Omental fat pad (tissue), 4 donors: ENCODE measurements around the gene MBNL2. TPM values are rescaled to one million over a fixed set of nuclear protein-coding genes. Genes with fewer than 3 reads are reported as not detected.

Source experiments
- ATAC-seq: fragments of 150-250 bp; one replicate; pipeline ENCODE4 v1.9.1; 2016; ENCODE audit warnings: mild to moderate bottlenecking, moderate library complexity; ENCODE audit not compliant: low FRiP score
- DNase-seq: peaks from one replicate; pipeline ENCODE4 v3.0.0-alpha.2; 2019; ENCODE audit warnings: low spot score
- CTCF ChIP-seq, 3 donors: fragments of 450-650 bp; IDR thresholded peaks; one replicate each; pipeline ENCODE4 v1.5.1; 2016 to 2017; ENCODE audit warnings: antibody characterized with exemption in 3 of 3, mild to moderate bottlenecking in 3 of 3, moderate library complexity in 2 of 3
- total RNA-seq, 4 donors: library from RNA; depleted of rRNA; stranded (reverse); fragments of >200 nt; gene quantifications; one replicate each; pipeline ENCODE4 v1.1.0, GENCODE V29; 2016

MBNL2 gene
- total RNA-seq, 4 donors from 2014 or later, result 105 to 132 (median 123) TPM

- TF ChIP-seq CTCF (IDR thresholded peaks at IDR 0.05), result no peak
- DNase-seq (no peak), ATAC-seq (no peak)
These were observed 79.4 kb downstream of the MBNL2 start for GRCh38 chr13:97301382-97302095.

GRCh38 chr13:97302611-97303010 is 80.5 kb downstream of the MBNL2 start:
- no peak for TF ChIP-seq CTCF (IDR thresholded peaks at IDR 0.05)
- DNase-seq (no peak), ATAC-seq (no peak)

- no peak for TF ChIP-seq CTCF (IDR thresholded peaks at IDR 0.05)
- ATAC-seq, result no peak
- no peak for DNase-seq
These were observed 84.0 kb downstream of the MBNL2 start for GRCh38 chr13:97306106-97306505.

DNA sequence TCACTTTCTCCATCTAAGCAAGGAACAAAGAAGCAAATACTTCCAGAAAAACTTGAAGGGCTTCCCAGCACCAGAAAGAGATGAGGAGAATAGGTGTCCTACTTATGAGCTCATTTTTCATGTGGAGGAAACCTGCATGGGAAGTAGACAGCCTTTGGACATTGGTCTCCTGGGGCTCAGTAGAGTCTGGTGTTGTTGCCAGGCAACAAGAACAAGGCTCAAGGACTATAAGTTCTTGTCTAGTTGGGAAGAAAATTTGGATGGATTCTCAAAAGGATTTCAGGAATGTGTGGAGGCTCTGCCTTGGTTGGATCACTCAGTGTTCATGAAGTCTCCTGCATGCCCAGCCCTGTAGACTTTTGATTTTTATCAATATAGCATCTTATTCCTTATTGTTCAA is 84.5 kb downstream of the MBNL2 start:
- ATAC-seq (no peak), DNase-seq (no peak)
- TF ChIP-seq CTCF (IDR thresholded peaks at IDR 0.05), result no peak

- no peak for ATAC-seq
- no peak for TF ChIP-seq CTCF (IDR thresholded peaks at IDR 0.05)
These were observed 85.2 kb downstream of the MBNL2 start for GRCh38 chr13:97307118-97307881.

DNA sequence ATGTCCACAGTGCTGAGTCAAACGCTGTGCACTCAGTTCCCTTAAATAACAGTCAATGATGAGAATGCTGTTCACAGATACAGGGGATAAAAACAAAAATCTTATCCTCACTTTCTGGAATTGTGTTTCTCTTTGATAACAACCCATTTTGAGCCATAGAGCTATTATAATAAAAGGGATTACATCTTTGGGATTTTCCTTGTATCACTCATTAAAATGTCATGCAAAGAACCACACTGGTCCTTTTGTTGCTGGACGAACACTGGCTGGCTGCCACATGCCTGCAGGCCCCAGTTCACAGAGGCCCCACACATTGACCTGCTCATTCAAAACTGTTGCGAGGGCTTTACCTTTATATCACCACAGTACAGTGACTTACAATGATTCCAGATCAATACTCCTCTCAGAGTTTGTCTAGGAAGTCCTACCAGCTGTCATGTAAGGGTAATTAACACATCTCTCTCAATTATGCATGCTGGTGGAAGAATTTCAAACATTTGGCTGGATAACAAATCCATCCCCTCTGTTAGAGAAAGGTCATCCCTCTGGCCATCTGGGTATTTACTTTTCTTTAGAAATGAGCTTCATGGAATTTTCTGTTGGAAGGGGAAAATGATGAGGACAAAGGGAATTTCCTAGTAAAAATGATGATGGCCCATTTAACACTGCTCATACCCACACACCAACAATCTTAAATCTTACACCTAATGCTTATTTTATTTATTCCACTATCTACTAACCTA is 85.9 kb downstream of the MBNL2 start:
- no peak for TF ChIP-seq CTCF (IDR thresholded peaks at IDR 0.05)
- no peak for DNase-seq
- ATAC-seq, result no peak

More at GRCh38 chr13:97307118-97307881, 85.2 kb downstream of the MBNL2 start:
- DNase-seq, result no peak
